ENCODE measurements around the gene CSRP1.

DNA sequence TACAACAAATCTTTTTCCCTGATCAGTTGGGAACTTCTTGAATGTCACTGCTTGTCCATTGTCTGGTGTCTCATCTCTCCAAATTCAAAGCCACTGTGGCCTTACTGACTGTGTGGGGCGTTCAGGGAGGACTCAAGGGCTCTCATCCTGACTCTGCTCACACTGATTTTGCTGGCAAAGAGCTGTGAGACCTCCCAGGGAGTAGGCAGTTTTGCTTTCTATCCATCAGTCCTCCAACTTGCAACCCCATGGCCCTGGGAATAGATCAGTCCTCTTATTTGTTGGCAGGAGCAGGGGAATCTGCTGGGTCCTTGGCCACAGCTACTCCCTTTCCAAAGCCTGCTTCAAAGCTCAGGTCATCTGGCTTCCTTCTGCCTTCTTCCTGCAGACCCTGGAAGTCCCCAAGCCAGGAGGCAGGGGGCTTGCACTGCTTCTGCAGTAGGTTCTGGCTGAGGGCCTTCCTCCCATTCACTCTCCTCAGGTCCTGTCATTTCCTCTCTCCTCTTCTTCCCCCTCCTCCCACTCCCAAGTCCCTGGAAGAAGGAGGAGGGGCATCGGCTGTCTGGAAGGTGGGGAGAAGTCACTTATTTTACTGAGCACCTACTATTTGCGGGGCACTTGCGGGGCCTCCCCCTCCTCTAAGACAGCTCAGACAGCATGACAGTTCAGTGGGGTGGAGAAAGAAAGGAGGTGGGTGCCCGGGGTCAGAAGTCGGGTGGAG is 31.1 kb upstream of the CSRP1 start:
- TF ChIP-seq, protein P1, sequence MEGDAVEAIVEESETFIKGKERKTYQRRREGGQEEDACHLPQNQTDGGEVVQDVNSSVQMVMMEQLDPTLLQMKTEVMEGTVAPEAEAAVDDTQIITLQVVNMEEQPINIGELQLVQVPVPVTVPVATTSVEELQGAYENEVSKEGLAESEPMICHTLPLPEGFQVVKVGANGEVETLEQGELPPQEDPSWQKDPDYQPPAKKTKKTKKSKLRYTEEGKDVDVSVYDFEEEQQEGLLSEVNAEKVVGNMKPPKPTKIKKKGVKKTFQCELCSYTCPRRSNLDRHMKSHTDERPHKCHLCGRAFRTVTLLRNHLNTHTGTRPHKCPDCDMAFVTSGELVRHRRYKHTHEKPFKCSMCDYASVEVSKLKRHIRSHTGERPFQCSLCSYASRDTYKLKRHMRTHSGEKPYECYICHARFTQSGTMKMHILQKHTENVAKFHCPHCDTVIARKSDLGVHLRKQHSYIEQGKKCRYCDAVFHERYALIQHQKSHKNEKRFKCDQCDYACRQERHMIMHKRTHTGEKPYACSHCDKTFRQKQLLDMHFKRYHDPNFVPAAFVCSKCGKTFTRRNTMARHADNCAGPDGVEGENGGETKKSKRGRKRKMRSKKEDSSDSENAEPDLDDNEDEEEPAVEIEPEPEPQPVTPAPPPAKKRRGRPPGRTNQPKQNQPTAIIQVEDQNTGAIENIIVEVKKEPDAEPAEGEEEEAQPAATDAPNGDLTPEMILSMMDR (IDR thresholded peaks at IDR 0.05; ENCODE audit: insufficient read depth, low read depth, low read length), result no peak
- TF ChIP-seq EZH2 (IDR thresholded peaks at IDR 0.05; ENCODE audit: insufficient read depth, low read length), result no peak

Data from astrocyte (in vitro differentiated cells and primary cell).